ENCODE data around the gene LAMA5. TPM values are rescaled to one million over a fixed set of nuclear protein-coding genes. Genes with fewer than 3 reads are reported as not detected.
A peak's percentile ranks its signal among the peaks of the same experiment; 100 is the strongest.

LAMA5 gene
- total RNA-seq, 1 experiment from 2014 or later = 321 TPM

- Histone ChIP-seq H4K20me1 (ENCODE audit: insufficient read depth) (no peaks in the 10 kb centered on the region), H2AFZ (ENCODE audit: low read depth, low read length, poor library complexity, severe bottlenecking) (no peak overlapping the region), H3K36me3 (ENCODE audit: control insufficient read depth in 1 of 2, insufficient read depth in 2 of 2, low read length in 2 of 2) (peaks cover 3 to 25% of the 10 kb centered on the region in 2 experiments; a peak in 2 of 4 replicates), H3K9ac (ENCODE audit: low read length) (no peak overlapping the region), H3K27ac (ENCODE audit: low read depth, low read length) (peak overlapping the region; percentile 99), H3K4me1 (ENCODE audit: control insufficient read depth in 1 of 2, insufficient read depth in 2 of 2, low read length in 2 of 2) (peaks cover 56 to 81% of the 10 kb centered on the region in 2 experiments), H3K4me2 (ENCODE audit: low read length) (no peak overlapping the region), H3K9me2 (ENCODE audit: insufficient read depth) (no peaks in the 10 kb centered on the region), H3K27me3 (ENCODE audit: insufficient read depth, low read length) (no peaks in the 10 kb centered on the region), H3K79me2 (ENCODE audit: insufficient read depth, low read length) (peaks cover 64% of the 10 kb centered on the region), H3K4me3 (replicated peaks in 1 of 2; ENCODE audit: low read depth in 1 of 2, low read length in 2 of 2) (no peak overlapping the region), H3K9me3 (ENCODE audit: control insufficient read depth in 1 of 2, insufficient read depth in 1 of 2, low read depth in 1 of 2, low read length in 2 of 2) (no peaks in the 10 kb centered on the region)
- TF ChIP-seq MAX (IDR thresholded peaks at IDR 0.05) (no peak), ZBTB33 (IDR thresholded peaks at IDR 0.05; ENCODE audit: extremely low read depth, insufficient replicate concordance, low read length) (no peak), TCF7L2 (IDR thresholded peaks at IDR 0.05; ENCODE audit: borderline replicate concordance, extremely low read depth, insufficient read depth, insufficient read length) (no peak), POLR2AphosphoS5 (IDR thresholded peaks at IDR 0.05; ENCODE audit: low read depth, low read length) (no peak), JUND (IDR thresholded peaks at IDR 0.05) (no peak), POLR2A (IDR thresholded peaks at IDR 0.05; ENCODE audit: borderline replicate concordance, extremely low read depth, insufficient read depth, insufficient read length) (no peak), ELF1 (IDR thresholded peaks at IDR 0.05; ENCODE audit: borderline replicate concordance, low read depth) (no peak), CBX3 (IDR thresholded peaks at IDR 0.05; ENCODE audit: low read depth) (no peak), SRF (IDR thresholded peaks at IDR 0.05; ENCODE audit: low read depth) (no peak), CTCF (IDR thresholded peaks at IDR 0.05 in 2 of 3, conservative IDR thresholded peaks at IDR 0.05 in 1 of 3; ENCODE audit: borderline replicate concordance in 1 of 3, insufficient read depth in 1 of 3, low read depth in 2 of 3, low read length in 2 of 3) (no peak), EZH2phosphoT487 (IDR thresholded peaks at IDR 0.05; ENCODE audit: borderline replicate concordance) (no peak), ZFX (IDR thresholded peaks at IDR 0.05) (no peak), YY1 (IDR thresholded peaks at IDR 0.05; ENCODE audit: extremely low read depth, insufficient replicate concordance, low read depth, low read length) (no peak), EGR1 (IDR thresholded peaks at IDR 0.05; ENCODE audit: low read depth) (no peak), ZNF274 (IDR thresholded peaks at IDR 0.05; ENCODE audit: low read depth, low read length) (no peak), CEBPB (IDR thresholded peaks at IDR 0.05; ENCODE audit: low read depth) (no peak), EZH2 (IDR thresholded peaks at IDR 0.05) (no peak), SIN3A (IDR thresholded peaks at IDR 0.05; ENCODE audit: low read depth) (no peak), ATF3 (IDR thresholded peaks at IDR 0.05) (no peak), FOSL1 (IDR thresholded peaks at IDR 0.05; ENCODE audit: low read depth) (no peak)
- DNase-seq (ENCODE audit: low read depth, low spot score) (no peak), ATAC-seq (no peak)
- no TSS peak for BruUV-seq (replicated peaks)
- POLR2A ChIA-PET = no interaction called here
- RAD21 ChIA-PET (ENCODE audit: low non-redundant PET in 1 of 2, low total read pairs in 2 of 2, uncharacterized antibody in 2 of 2, unreplicated experiment in 2 of 2) = no interaction called here
- CTCF ChIA-PET = no interaction called here
- intact Hi-C loops (cut with micrococcal nuclease) = no loop called here
Measured at GRCh38 chr20:62353289-62354030, 13.7 kb downstream of the LAMA5 start.
